Measurements from ENCODE around the gene TXNRD1. TPM values are rescaled to one million over a fixed set of nuclear protein-coding genes. Genes with fewer than 3 reads are reported as not detected.
"Not testable (repeated sequence)": the region's sequence is repeated elsewhere in the genome, so short reads cannot be mapped to it uniquely, and the experiment has no call there.

Gene TXNRD1
- total RNA-seq, 2 donors from 2014 or later = 33.5 to 47.2 TPM

DNA sequence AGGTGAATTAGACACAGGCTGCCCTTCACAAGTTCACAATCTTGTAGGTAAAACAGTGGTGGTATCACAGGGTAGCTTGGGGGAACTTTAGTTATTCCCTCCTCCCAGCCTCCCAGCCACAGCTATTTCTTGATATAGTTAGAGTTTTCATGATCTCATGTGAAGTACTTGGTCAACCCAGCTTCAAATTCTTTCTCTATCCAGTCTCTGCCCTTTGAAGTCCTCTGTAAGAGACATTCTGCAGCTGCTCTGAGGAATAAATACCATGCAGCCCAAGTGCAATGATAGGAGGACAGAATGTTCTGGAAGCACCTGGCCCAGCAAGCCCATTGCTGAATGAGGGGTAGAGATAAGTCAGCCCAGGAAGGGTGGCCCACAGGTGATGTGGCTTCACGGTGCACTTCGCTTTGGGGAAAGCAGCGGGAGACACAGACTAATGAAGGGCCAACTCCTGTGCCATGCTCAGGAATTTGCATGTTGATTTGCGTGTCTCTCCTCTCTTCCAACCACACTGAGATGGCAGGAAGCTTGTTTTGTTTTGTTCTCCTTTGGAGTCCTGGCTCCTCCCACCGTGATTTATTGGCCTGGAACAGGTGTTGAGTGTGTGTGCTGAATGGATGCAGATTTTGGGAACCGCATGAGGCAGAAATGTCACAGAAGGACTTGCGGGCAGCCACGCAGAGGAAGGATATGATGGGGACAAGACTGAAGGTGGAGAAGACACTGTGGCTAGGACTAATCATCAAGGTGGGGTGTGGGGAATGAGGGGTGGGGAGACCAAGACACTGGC is 8.0 kb upstream of the TXNRD1 start:
- Mint-ChIP-seq H3K4me3 (no peak overlapping the region), H3K27ac (no peak overlapping the region), H3K4me1 (no peaks in the 10 kb centered on the region), H3K36me3 (ENCODE audit: low read depth) (peaks cover 2% of the 10 kb centered on the region), H3K27me3 (peaks cover 13% of the 10 kb centered on the region)
- ATAC-seq (no peak), DNase-seq (no peak)
- no peaks in the 10 kb centered on the region for H3K9me3 ChIP-seq (ENCODE audit: control insufficient read depth, low read length, poor library complexity, severe bottlenecking)

DNA sequence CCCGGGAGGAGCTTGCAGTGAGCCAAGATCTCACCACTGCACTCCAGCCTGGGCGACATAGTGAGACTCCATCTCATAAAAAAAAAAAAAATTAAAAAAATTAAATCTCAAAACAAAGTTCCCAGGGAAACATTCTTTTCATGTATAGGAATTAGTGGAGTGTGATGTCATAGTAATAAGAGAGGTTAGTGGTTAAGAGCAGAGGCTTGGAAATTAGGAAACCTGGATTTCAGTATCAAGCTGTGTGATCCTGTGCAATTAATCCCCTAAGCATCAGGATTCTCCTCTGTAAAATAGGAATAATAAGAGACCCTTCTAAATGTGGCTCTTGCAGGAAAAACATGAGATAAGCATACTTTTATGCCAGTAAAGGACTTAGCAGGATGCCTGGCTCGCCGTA is 3.1 kb upstream of the TXNRD1 start:
- Mint-ChIP-seq H3K4me3 (no peak overlapping the region), H3K27me3 (peaks cover 4% of the 10 kb centered on the region), H3K36me3 (ENCODE audit: low read depth) (peaks cover 2% of the 10 kb centered on the region), H3K27ac (no peak overlapping the region), H3K4me1 (peaks cover 8% of the 10 kb centered on the region)
- H3K9me3 ChIP-seq (ENCODE audit: control insufficient read depth, low read length, poor library complexity, severe bottlenecking) = no peaks in the 10 kb centered on the region
- no peak for DNase-seq
- ATAC-seq = no peak

DNA sequence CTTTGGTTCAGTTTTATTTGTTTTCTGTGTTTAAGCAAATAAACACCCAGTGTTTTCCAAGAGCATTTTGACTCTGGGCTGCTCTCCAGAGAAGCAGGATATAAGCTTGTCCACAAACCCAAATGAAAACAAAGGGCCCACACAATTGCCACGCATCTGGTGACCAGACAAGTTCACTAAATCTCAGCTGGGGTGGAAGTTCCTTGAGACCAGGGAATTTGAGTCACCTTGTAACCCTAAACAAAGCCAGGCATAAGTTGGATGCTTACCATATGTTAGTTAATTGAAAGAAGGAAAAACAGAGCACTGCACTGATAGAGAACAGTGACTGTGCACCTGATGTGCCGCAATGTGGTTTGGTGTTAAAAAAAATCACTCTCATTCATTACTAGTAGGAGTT is 1.6 kb upstream of the TXNRD1 start:
- no peaks in the 10 kb centered on the region for H3K9me3 ChIP-seq (ENCODE audit: control insufficient read depth, low read length, poor library complexity, severe bottlenecking)
- no peak for ATAC-seq
- H3K4me3 Mint-ChIP-seq = no peak overlapping the region
- H3K27me3 Mint-ChIP-seq = no peaks in the 10 kb centered on the region
- H3K27ac Mint-ChIP-seq = no peak overlapping the region
- H3K36me3 Mint-ChIP-seq (ENCODE audit: low read depth) = peaks cover 2% of the 10 kb centered on the region
- DNase-seq = no peak
- H3K4me1 Mint-ChIP-seq = peaks cover 10% of the 10 kb centered on the region

DNA sequence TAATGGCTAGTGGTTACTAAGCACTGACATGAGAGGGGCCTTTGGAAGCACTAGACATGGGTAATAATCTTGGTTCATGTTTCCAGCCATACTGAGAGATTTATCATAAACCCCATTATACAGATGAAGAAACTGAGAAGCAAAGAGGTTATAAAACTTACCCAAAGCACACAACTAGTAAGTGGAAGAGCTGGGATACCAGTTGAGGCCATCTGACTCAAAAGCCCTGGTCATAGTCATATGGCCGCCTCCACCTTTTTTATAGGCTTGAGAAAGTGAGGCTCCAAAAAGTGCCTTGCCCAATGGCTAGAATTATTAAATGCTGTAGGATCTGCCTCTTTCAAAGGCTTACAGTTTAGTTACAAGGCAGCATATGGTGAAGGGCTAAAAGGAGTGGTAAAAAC is 944 bp downstream of the TXNRD1 start:
- peak overlapping the region; percentile 87 for H3K4me3 Mint-ChIP-seq
- H3K27ac Mint-ChIP-seq = peak overlapping the region; percentile 80
- DNase-seq (no peak), ATAC-seq (no peak)
- no peaks in the 10 kb centered on the region for H3K36me3 Mint-ChIP-seq (ENCODE audit: low read depth)
- H3K9me3 ChIP-seq (ENCODE audit: control insufficient read depth, low read length, poor library complexity, severe bottlenecking) = no peaks in the 10 kb centered on the region
- no peaks in the 10 kb centered on the region for H3K27me3 Mint-ChIP-seq
- H3K4me1 Mint-ChIP-seq = peaks cover 24% of the 10 kb centered on the region

DNA sequence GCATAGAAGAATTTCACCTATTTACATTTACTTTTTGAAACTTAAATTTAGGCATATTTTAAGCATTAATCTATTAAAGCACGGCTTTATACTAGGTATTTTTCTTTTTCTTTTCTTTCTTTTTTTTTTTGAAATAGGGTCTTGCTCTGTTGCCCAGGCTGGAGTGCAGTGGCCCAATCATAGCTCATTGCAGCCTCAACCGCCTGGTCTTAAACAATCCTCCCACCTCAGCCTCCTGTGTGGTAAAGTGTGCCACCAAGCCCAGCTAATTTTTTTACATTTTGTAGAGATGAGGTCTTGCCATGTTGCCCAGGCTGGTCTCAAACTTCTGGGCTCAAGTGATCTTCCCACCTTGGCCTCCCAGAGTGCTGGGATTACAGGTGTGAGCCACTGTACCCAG is 2.9 kb downstream of the TXNRD1 start:
- H3K27me3 Mint-ChIP-seq; H3K9me3 ChIP-seq (ENCODE audit: control insufficient read depth, low read length, poor library complexity, severe bottlenecking); H3K4me3 Mint-ChIP-seq; ATAC-seq; H3K36me3 Mint-ChIP-seq (ENCODE audit: low read depth); DNase-seq: not testable (repeated sequence)
- Mint-ChIP-seq H3K4me1 (peaks cover 24% of the 10 kb centered on the region), H3K27ac (peak overlapping the region; percentile 79)

DNA sequence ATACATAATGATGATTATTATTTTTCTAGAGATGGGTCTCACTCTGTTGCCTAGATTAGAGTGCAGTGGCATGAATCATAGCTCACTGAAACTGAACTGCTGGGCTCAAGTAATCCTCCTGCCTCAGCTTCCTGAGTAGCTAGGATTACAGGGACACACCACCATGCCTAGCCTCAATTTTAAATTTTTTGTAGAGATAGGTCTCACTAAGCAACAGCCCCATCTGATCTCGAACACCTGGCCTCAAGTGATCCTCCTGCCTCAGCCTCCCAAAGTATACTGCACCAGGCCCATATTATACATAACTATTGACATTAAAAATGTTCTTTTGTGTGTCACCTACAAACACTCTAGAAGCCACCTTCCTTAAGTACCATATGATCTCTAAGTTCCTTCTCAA is 3.4 kb downstream of the TXNRD1 start:
- Mint-ChIP-seq H3K27ac (peak overlapping the region; percentile 79), H3K4me1 (peaks cover 24% of the 10 kb centered on the region), H3K27me3 (peaks cover 6% of the 10 kb centered on the region), H3K36me3 (ENCODE audit: low read depth) (no peaks in the 10 kb centered on the region), H3K4me3 (no peak overlapping the region)
- ATAC-seq (no peak), DNase-seq (no peak)
- no peaks in the 10 kb centered on the region for H3K9me3 ChIP-seq (ENCODE audit: control insufficient read depth, low read length, poor library complexity, severe bottlenecking)

DNA sequence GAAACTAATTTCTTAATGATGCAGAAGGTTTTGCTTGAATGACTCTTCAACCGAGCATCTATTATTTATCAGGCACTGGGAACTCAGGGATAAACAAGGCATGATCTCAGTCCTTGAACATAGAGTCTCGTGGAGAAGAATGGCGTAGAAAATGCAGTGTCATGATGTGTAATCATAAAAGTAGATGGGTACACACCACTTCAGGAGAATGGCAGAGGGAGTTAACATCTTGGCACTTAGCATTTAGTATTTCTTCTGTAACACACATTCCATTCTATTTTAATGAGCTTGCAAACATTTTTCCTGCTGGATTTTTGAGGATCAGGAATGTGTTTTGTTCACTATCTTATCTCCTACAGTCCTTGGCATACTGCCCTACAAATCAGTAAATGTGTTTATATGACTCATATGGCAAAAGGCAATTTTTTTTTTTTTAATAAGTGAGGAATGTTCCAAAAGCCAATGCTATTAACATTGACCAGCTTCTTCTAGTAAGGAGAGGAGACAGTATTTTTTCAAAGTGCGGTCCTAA is 3.8 kb downstream of the TXNRD1 start:
- H3K9me3 ChIP-seq (ENCODE audit: control insufficient read depth, low read length, poor library complexity, severe bottlenecking) = no peaks in the 10 kb centered on the region
- Mint-ChIP-seq H3K4me3 (peak overlapping the region; percentile 65), H3K36me3 (ENCODE audit: low read depth) (no peaks in the 10 kb centered on the region), H3K27me3 (peaks cover 8% of the 10 kb centered on the region), H3K27ac (peak overlapping the region; percentile 79), H3K4me1 (peaks cover 26% of the 10 kb centered on the region)
- ATAC-seq (no peak), DNase-seq (no peak)

DNA sequence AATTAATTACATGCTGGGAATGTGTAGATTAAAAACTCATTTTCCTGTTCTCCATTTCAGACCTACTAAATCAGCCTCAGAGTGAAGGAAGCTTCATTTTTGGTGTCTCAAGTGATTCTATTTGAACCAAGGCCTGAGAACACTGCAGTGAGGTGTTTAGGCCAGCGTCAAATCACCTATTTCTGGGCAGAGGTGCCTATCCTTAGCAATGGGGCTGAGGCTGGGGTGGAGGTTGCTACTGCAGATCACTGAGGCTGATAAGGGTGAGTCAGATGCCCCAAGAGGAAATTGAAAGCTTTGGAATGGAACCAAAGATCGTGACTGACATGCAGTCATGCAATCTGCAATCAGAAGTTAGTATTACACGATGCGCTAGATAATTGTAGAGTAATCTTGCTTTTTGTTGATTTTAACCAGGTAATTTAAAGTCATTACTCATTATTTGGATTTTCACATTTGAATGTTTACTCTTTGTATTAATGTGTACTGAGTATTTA is 4.4 kb downstream of the TXNRD1 start:
- no peaks in the 10 kb centered on the region for H3K9me3 ChIP-seq (ENCODE audit: control insufficient read depth, low read length, poor library complexity, severe bottlenecking)
- Mint-ChIP-seq H3K27me3 (peaks cover 8% of the 10 kb centered on the region), H3K27ac (peak overlapping the region; percentile 79), H3K36me3 (ENCODE audit: low read depth) (no peaks in the 10 kb centered on the region), H3K4me1 (peaks cover 26% of the 10 kb centered on the region), H3K4me3 (peak overlapping the region; percentile 65)
- DNase-seq = peak in 2 of 3 donors; percentile 11 to 21
- ATAC-seq = peak; percentile 79

DNA sequence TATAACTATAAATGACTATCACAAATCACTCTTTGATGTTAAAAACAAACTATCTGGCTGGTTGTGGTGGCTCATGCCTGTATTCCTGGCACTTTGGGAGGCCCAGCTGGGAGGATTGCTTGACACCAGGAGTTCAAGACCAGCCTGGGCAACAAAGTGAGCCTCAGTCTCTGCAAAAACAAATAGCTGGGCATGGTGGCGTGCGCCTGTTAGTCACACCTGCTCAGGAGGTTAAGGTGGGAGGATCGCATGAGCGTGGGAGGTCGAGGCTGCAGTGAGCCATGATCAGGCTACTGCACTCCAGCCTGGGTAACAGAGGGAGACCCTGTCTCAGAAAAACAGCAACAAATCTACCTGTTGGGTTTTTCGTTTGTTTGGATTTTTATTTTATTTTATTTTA is 5.4 kb downstream of the TXNRD1 start:
- Mint-ChIP-seq H3K27me3 (peaks cover 8% of the 10 kb centered on the region), H3K4me1 (peaks cover 21% of the 10 kb centered on the region), H3K36me3 (ENCODE audit: low read depth) (no peaks in the 10 kb centered on the region), H3K27ac (no peak overlapping the region), H3K4me3 (no peak overlapping the region)
- ATAC-seq (no peak), DNase-seq (no peak)
- no peaks in the 10 kb centered on the region for H3K9me3 ChIP-seq (ENCODE audit: control insufficient read depth, low read length, poor library complexity, severe bottlenecking)

DNA sequence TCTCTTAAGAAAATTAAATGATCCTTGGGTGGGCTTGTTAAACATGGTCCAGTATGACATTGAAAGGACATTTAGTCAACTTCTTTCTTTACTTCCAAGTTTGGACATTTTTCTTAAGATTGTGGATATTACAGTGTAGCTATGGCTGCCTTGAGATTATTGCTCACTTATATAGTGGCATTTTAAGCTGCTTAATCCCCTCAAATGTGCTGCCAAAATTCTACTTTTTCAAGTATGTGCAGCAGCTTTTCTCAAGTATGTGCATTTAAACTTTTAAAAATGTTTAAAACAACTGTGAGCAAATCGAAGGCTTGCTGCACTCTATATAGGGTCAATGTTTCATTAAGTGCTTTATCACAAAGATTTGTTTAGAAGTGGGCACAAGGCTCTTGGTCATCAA is 7.4 kb downstream of the TXNRD1 start:
- no peaks in the 10 kb centered on the region for H3K9me3 ChIP-seq (ENCODE audit: control insufficient read depth, low read length, poor library complexity, severe bottlenecking)
- no peak for ATAC-seq
- DNase-seq = no peak
- Mint-ChIP-seq H3K27me3 (peaks cover 8% of the 10 kb centered on the region), H3K4me1 (peaks cover 18% of the 10 kb centered on the region), H3K4me3 (no peak overlapping the region), H3K27ac (no peak overlapping the region), H3K36me3 (ENCODE audit: low read depth) (no peaks in the 10 kb centered on the region)

DNA sequence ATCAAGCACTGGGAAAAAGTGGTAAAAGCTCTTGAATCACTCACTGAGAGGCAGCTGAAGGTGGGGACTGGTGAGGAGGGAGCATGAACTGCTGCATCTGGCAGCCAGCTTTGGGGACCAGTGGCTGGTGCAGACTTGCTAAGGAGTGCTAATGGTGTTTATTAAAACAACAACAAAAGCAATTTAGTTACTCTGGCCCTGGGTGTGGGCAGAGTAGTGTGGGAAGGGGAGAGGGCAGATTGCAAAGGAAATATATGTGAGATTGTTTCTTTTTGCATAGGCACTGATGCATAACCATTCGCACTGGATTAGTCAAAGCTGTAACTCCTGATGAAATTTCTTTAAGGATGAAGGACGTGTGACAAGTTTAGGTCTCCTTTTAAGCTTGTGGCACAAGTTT is 8.1 kb downstream of the TXNRD1 start:
- no peak overlapping the region for H3K4me3 Mint-ChIP-seq
- H3K9me3 ChIP-seq (ENCODE audit: control insufficient read depth, low read length, poor library complexity, severe bottlenecking) = no peaks in the 10 kb centered on the region
- no peak for ATAC-seq
- peaks cover 18% of the 10 kb centered on the region for H3K4me1 Mint-ChIP-seq
- H3K36me3 Mint-ChIP-seq (ENCODE audit: low read depth) = no peaks in the 10 kb centered on the region
- H3K27ac Mint-ChIP-seq = no peak overlapping the region
- peaks cover 8% of the 10 kb centered on the region for H3K27me3 Mint-ChIP-seq
- DNase-seq = no peak

DNA sequence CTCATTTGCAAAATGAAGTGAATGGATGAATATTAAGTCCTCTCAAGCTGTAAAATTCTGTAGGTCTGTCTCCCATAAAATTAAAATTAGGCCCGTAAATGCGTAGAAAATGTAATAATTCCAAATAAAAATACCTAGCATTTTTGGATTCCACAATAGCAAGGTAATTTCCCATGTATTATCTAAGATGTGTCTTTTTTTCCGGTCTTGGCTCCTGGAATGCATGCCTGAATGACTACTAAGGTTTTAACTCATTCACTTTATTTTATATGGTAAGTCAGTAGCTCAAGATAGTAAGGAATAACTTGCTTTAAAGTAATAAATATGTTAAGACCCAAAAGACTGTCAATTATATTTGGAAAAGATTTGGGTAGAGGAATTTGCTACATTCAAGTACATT is 11.1 kb downstream of the TXNRD1 start:
- peaks cover 17% of the 10 kb centered on the region for H3K27me3 Mint-ChIP-seq
- ATAC-seq = no peak
- H3K27ac Mint-ChIP-seq = no peak overlapping the region
- H3K36me3 Mint-ChIP-seq (ENCODE audit: low read depth) = no peaks in the 10 kb centered on the region
- no peaks in the 10 kb centered on the region for H3K9me3 ChIP-seq (ENCODE audit: control insufficient read depth, low read length, poor library complexity, severe bottlenecking)
- H3K4me3 Mint-ChIP-seq = no peak overlapping the region
- peaks cover 2% of the 10 kb centered on the region for H3K4me1 Mint-ChIP-seq
- no peak for DNase-seq

DNA sequence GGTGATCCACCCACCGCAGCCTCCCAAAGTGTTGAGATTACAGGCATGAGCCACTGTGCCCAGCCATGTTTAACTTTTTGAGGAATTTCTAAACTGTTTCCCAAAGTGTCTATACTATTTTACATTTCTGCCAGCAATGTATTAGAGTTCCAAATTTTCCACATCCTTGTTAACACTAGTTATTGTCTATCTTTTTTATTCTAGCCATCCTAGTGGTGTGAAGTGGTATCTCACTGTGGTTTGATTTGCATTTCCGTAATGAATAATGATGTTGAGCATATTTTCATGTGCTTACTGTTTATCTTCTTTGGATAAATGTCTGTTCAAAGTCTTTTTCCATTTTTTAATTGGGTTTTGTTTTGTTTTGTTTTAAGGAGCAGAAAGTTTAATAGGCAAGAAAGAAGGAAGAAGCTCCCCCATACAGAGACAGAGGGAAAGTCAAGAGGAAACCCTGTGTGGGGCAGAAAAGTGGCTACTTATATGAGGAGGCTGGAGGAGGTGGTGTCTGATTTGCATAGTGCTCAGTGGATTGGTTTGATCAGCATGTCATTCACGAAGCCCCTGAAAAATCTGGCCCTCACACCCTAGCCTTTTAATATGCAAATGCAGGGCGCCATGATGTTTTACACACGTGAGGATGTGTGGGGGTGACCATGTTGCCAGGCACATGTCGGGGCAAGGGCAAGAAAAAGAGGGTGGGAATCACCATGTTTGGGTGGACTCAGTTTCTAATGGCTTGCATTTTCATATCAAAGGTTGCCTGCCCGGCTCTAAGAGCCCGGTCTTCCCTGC is 14.9 kb downstream of the TXNRD1 start:
- no peak for ATAC-seq
- peaks cover 9% of the 10 kb centered on the region for H3K27me3 Mint-ChIP-seq
- H3K9me3 ChIP-seq (ENCODE audit: control insufficient read depth, low read length, poor library complexity, severe bottlenecking) = peaks cover 8% of the 10 kb centered on the region
- H3K4me1 Mint-ChIP-seq = no peaks in the 10 kb centered on the region
- H3K27ac Mint-ChIP-seq = no peak overlapping the region
- H3K4me3 Mint-ChIP-seq = no peak overlapping the region
- no peak for DNase-seq
- H3K36me3 Mint-ChIP-seq (ENCODE audit: low read depth) = no peaks in the 10 kb centered on the region

Data from T-helper 17 cell (primary cell).